ENCODE results near the gene CHRM5. TPM values are rescaled to one million over a fixed set of nuclear protein-coding genes. Genes with fewer than 3 reads are reported as not detected.

Gene CHRM5
- total RNA-seq, result not detected in 2 replicates

DNA sequence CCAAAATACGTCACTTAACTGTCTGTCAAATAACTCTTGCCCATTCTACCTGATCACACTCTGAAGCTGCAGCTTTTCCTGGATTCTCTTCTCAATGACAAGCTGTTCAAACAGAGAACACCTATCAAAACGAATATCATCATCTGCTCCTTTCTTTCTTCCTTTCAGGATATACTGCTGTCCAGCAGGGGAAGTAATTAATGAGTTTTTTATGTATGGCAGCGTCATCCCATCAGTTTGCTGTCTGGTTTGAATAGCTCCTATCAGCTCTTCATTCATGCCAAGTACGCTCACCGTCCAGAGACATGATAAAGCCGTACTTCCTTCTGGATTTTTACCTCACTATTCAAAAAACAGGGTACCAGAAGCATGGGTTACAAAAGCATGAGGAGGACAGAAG lies at the start of gene CHRM5:
Gene CHRM5 (plus strand): TSS at position 274 of the 400 bp plus-strand sequence. CDS start 94,221 bp downstream, outside the sequence.

GRCh38 chr15:34038871-34039789 lies 70.8 kb downstream of the CHRM5 start, which contains the start of gene AVEN:
Gene AVEN, minus strand, starts transcription at chr15:34039204. Its CDS starts 158 bp downstream, at chr15:34039046.

DNA sequence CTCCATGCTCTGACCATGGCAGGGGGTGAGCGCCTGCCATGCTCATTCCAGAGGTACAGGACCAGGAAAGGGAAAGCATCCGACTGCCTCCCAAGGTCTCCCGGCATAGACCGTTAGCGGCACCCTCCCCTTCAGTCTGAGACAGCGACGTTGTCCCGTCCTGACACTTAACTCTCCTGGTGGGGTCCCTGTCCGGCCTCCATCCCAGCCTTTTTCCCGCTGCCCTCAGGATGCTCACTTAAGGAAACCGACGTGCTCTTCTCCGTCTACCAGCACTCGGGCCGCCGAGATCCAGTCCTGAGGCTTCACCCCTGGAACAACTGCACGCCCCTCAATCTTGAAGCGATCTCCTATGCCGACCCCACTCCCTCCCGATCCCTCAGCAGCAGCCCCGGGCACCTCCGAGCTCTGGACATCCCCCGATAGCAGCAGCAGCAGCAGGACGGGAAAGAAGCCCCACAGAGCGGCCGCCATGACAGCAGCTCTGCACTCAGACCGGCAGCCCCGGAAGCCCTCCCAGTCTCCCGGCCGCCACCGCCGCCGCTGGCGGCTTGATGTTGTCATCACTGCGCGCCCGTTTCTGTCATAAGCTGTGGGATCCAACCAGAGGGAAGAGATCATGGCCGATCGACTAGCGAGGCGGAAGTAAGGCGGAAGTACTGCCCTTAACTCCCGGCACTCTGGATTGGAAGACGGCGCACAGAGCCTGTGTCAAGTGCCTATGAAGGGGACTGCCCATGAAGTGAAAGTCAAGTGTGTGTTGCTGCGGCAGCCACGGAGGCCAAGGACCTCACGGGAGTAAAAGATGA lies 133.3 kb downstream of the CHRM5 start, which contains the start of the genes EMC7 and PGBD4:
Gene EMC7 (minus strand): TSS at position 497 of the 809 bp plus-strand sequence. CDS start 23 bp downstream, at position 474.
Gene PGBD4 (plus strand): TSS at position 718 of the 809 bp plus-strand sequence. CDS start 449 bp downstream, outside the sequence.

Other genes with a start within 250 kb of the CHRM5 start
- gene AVEN, start 70.7 kb downstream of the CHRM5 start, total RNA-seq, result 20.1 and 25.1 TPM in 2 replicates
- 57.1 and 63.6 TPM in 2 replicates for gene EMC7, start 133.4 kb downstream of the CHRM5 start, total RNA-seq
- 2.1 TPM in 2 replicates for gene PGBD4, start 133.6 kb downstream of the CHRM5 start, total RNA-seq
- 41.4 and 49.5 TPM in 2 replicates for gene KATNBL1, start 241.6 kb downstream of the CHRM5 start, total RNA-seq